Brain microvascular endothelial cell (primary cell): ENCODE data around the gene OR52J3.

Experiments used
- DNase-seq: peaks from one replicate; pipeline ENCODE4 v3.0.0-alpha.2; 2020
- H3K27ac ChIP-seq: fragments of 250-450 bp; sonication (Bioruptor Pico); 2 replicates; pipeline ENCODE4 v1.5.1; 2020; ENCODE audit warnings: mild to moderate bottlenecking, moderate library complexity
- H3K27me3 ChIP-seq: fragments of 250-450 bp; sonication (Bioruptor Pico); replicated peaks from 2 replicates; pipeline ENCODE4 v1.5.1; 2020; ENCODE audit warnings: mild to moderate bottlenecking
- H3K36me3 ChIP-seq: fragments of 250-450 bp; sonication (Bioruptor Pico); replicated peaks from 2 replicates; pipeline ENCODE4 v1.5.1; 2020; ENCODE audit warnings: mild to moderate bottlenecking
- H3K4me3 ChIP-seq: 2 replicates; pipeline ENCODE4 v1.5.1; 2011; ENCODE audit warnings: low read depth, mild to moderate bottlenecking, control low read depth, low read length, moderate library complexity
- CTCF ChIP-seq: IDR thresholded peaks from 2 replicates; pipeline ENCODE4 v1.5.1; 2011; ENCODE audit warnings: low read depth, mild to moderate bottlenecking, moderate library complexity, low read length, control low read depth, inconsistent platforms; ENCODE audit errors: missing control alignments
- in situ Hi-C: cut with HindIII; loops from 2 replicates; pipeline ENCODE4 v1.10.0; 2017; ENCODE audit warnings: low sequenced_read_pairs, low pct_ligation_motif_present

OR52J3 gene

GRCh38 chr11:5071799-5072198 is 25.5 kb downstream of the OR52J3 start:
- no peaks in the 10 kb centered on the region for H3K36me3 ChIP-seq
- H3K27ac ChIP-seq = no peak overlapping the region
- in situ Hi-C loops = no loop called here
- H3K4me3 ChIP-seq = no peak overlapping the region
- TF ChIP-seq CTCF = no peak
- no peaks in the 10 kb centered on the region for H3K27me3 ChIP-seq
- DNase-seq = no peak

- Histone ChIP-seq H3K27me3 (no peaks in the 10 kb centered on the region), H3K4me3 (no peak overlapping the region), H3K27ac (no peak overlapping the region), H3K36me3 (no peaks in the 10 kb centered on the region)
- in situ Hi-C loops = no loop called here
- no peak for DNase-seq
- no peak for TF ChIP-seq CTCF
Measured at GRCh38 chr11:5081405-5081804, 35.1 kb downstream of the OR52J3 start.

GRCh38 chr11:5083602-5084001 is 37.3 kb downstream of the OR52J3 start:
- in situ Hi-C loops = no loop called here
- DNase-seq = no peak
- H3K36me3 ChIP-seq = no peaks in the 10 kb centered on the region
- no peak overlapping the region for H3K27ac ChIP-seq
- no peak overlapping the region for H3K4me3 ChIP-seq
- TF ChIP-seq CTCF = no peak
- H3K27me3 ChIP-seq = no peaks in the 10 kb centered on the region

DNA sequence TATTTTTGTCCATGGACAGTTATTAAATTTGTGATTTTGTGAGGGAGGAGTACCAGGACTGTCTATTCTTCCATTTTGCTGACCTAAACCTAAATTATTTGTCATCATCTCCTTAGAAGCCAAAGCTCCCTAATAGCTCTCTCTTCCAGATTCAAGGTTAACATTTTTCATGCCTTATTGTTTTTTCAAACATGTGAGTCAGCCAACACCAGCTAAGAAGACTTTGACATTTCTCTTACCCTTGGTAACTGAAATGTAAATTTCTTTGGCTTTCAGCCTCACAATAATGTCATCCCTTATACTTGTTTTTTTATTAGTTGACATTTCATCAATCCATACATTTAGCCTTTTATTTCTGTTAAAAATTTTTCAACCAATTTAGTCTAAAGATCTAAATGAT is 42.2 kb downstream of the OR52J3 start:
- Histone ChIP-seq H3K36me3 (no peaks in the 10 kb centered on the region), H3K27me3 (no peaks in the 10 kb centered on the region), H3K27ac (no peak overlapping the region), H3K4me3 (no peak overlapping the region)
- in situ Hi-C loops = no loop called here
- TF ChIP-seq CTCF = no peak
- no peak for DNase-seq

DNA sequence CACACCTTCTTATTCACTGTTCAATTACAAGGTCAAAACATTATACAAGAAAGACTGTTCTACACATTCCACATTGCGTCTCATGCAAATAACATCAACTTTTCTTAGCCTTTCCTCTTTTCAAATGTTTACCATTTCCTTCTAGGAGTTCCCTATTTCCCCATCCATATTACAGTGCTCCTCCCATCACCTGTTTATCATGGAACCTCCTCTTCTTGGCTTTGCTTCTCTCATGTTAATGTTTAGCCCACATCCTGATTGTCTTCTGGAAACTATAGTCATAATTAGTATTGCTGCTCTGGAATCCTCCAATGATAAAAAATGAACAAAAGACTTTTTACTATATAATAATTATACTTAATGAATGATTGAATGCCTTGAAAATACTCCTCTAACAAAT is 44.3 kb downstream of the OR52J3 start:
- in situ Hi-C loops = no loop called here

More for the DNA sequence above, 44.3 kb downstream of the OR52J3 start:
- no peaks in the 10 kb centered on the region for H3K27me3 ChIP-seq
- TF ChIP-seq CTCF = no peak
- no peak overlapping the region for H3K4me3 ChIP-seq
- no peaks in the 10 kb centered on the region for H3K36me3 ChIP-seq
- no peak for DNase-seq
- no peak overlapping the region for H3K27ac ChIP-seq
